T-helper 22 cell (primary cell): ENCODE results near the gene RAPSN.

Source experiments
- DNase-seq: peaks from one replicate; pipeline ENCODE4 v3.0.0-alpha.2; 2020; ENCODE audit warnings: low read depth

Gene RAPSN

DNA sequence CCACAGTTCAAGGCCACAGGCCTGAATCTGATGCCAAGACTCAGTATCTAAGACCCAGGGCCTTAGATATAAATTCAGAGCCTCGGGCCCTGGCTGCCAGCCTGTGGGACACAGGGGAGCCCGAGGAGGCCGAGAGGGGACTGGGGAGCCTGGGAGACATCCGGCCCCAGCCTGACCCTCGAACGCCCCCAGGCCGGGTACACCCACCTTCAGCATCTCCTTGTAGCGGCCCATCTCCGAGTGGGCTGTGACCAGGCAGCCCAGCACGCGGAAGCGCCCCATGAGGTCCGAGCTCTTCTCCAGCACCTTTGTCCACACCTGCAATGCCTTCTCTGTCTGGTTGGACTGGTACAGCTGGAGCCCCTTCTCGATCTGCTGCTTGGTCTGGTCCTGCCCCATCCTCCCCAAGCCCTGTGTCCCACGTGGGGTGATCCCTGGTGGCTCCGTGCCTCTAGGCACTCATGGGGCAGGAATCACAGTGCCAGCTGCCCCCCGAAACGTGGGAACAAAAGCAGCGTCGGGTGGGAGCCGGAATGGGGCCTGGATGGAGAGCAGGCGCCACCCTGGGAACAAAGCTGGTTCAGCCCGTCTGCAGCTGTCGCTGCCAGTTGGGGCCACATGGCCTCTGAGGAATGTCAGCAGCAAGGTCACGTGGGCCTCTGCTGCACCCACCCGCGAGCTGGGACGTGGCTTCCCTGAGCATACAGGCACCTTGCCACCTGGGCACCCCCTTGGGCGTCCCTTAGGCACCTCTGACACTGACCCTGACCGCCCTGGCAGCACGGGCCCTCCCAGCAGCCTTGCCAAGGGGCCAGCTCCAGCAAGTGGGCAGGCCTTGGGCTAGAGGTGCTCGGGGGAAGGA is at the start of gene RAPSN:
Gene RAPSN, minus strand, starts transcription at position 571 of the 862 bp plus-strand sequence. Its CDS starts 172 bp downstream, at position 399.
- DNase-seq, result no peak

DNA sequence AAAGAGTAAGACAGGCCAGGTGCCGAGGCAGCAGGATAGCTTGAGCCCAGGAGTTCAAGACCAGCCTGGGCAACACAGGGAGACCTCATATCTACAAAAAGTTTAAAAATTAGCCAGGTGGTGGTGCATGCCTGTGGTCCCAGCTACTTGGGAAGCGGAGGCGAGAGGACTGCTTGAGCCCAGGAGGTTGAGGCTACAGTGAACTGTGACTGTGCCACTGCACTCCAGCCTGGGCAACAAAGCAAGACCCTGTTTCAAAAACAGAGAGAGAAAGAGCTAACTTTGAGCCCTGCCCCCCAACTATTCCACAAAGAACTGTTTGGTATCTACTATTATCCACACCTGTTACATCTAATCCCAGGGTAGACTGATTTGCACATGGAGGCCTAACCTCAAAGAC is 49.2 kb upstream of the RAPSN start:
- DNase-seq, result no peak

DNA sequence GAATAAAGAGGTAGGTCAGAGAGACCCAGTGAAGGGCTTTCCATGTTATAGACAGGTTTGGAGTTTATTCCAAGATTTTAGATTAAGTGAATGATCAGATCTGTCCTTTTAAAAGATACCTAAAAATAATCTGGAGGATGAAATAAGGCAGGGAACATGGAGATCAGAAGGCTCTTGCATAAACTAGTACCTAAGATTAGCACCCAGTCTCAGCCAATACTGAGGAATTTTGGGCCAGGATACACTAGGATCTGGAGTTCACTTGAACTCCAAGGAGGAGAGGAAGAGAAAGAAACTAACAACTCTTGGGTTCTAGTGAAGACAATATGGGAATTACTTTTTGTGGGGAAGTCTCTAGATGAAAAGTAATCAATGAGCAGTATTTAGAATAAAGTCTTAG is 47.9 kb upstream of the RAPSN start:
- DNase-seq, result no peak

DNA sequence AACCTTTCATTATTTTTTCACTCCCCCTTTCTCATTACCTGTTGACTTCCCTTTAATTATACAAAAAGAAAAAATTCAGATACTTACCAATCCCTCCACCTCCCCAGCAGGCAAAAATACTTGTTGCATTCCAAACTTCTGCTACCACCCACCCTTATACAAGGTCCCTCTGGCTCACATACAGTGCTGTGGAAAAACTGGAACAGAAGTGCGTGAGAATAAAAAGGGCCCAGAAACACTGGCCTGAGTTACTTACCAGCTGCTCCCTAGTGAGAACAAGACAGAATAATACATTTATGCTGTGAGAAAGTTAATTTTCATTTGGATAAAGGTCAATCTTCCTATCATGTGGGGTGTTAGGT is 46.9 kb upstream of the RAPSN start:
- DNase-seq, result no peak

DNA sequence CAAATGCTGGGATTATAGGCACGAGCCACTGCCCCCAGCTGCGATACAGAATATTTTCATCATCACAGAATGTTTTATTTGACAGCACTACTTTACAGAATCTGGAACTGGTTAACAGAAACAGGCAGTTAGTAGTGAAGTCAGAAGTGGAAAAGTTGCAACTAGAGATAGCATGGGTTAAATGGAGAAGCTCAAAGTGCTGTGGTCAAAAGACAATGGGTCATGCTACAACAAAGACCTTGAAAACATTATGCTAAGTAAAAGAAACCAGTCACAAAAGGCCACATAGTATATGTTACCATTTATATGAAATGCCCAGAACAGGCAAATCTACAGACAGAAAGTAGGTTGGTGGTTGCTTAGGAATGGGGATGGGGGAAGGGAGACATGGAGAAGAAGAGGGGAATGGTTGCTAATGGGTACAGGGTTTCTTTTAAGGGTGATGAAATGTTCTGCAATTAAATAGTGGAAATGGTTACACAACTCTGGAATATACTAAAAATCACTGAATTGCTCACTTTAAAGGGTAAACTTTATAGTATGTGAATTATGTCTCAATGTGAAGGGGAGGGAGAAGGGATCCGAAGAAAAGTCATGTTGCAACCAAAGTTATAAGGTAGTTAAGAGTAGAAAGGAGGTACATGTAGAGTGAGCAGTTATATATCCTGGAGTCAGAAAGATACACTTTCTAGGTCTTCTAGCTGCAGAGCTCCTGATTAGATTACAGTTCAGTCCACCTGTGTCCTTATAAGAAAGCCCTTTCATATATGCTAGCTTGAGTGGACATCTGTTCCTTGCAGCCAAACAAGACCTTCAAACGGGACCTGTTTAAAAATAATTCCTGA is 46.3 kb upstream of the RAPSN start:
- DNase-seq, result no peak

DNA sequence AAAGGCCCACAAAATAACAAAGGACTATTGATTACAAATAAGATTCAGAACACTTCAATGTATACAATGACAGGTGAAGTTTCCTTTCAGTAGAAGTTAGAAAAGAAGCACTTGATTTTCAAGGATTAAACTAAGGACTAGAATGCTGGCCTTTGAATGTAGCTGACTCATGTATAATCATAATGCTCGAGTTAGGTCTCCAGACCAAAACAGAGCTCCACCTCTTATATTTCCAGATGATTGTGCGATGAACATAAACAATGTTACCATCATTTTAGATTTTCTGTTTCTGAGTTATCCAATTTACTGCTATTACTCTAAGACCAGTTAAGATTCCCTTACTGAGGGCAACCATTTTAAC is 40.4 kb upstream of the RAPSN start:
- DNase-seq, result no peak

DNA sequence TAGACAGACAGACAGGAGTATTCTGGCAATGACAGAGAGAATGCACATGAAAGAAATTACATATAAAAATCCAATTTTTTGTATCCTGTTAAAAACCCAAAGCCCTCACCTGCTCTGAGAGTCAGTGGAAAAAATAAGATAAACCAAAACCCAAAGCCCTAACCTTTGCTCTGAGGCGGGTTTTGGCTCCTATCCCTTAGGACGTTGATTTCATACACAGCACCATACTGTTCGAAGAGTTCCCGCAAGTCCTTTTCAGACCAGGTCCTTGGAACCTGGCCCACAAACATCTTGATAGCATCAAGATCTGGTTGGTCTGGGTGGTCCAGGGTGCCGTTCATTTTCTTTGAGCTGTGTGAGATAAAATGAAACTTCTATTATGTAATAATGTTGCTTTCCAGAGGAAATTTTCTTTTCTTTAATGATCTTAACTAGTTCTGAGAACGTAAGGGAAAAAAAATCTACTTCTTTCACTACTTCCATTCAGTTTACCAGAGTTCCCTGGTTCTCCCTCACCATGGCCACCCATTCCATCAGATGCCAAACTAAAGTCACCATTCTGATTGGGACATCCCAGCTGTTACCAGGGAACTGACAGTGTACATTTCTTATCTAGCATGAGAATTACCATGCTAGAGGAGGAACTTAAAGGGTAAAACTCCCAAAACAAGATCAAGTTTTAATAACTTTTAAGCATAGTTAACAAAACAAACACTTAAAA is 39.9 kb upstream of the RAPSN start:
- no peak for DNase-seq

DNA sequence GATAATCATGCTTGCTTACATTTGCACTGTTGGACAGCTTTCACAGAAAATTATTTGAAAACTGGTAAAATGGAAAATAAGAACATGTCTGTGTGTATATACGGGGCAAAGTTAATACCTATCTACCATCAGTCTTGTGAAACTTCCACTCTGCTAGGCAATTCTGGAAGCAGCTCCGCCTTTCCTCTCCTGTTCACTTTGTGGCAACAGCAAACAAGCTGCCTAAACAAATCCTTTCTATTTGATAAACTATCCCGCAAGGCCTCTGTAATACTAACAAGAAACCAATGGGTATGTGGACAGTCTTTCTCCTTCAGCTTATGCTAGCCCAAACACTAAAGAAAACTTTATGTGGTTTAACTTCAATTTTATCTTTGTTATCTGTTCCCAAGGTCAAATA is 39.2 kb upstream of the RAPSN start:
- no peak for DNase-seq

DNA sequence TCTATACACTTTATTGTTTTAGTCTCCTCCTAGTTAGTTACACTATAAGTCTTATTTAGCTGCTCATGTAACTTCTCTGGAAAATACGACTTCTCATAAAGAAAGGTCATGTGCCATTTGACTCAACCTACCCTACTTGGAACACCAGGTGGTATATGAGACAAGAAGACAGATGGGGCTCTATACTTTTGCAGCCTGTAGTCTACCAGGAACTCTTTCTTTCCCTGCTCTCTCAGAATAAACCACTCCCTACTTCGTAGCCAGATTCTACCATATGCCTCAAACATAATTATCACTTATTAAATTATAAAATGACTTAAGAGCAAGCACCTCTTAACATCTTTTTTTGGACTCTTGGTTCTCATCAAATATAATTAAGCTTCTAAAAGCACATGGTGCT is 38.5 kb upstream of the RAPSN start:
- no peak for DNase-seq

DNA sequence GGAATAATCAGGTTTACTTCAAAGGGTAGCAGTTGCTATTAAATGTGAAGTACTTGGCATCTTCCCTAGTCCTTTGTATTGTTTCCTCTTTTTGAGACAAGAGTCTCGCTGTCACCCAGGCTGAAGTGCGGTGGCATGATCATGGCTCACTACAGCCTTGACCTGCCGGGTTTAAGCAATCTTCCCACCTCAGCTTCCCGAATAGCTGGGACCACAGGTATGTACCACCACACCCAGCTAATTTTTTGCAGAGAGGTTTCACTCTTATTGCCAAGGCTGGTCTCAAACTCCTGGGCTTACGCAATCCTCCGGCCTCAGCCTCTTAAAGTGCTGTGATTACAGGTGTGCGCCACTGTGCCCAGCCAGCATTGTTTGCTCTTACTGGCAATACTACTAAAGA is 36.2 kb upstream of the RAPSN start:
- DNase-seq, result no peak

DNA sequence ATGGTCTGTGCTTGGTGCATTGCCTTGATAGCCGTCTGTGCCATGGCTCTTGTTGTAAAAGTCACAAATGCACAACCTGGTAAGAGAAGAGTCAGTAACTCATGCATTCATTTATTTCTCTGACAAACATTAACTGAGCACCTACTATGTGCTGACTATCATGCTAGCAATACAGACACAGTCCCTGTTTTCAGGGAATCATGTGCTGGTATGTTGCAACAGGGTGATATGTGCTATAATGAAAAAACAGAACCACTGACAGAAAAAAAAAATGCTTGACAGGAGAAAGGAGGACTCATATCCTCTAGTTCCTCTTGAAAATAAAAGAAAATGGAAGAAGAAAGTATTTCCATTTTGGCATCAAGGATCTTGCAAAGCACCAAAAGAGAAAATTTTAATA is 34.5 kb upstream of the RAPSN start:
- no peak for DNase-seq

DNA sequence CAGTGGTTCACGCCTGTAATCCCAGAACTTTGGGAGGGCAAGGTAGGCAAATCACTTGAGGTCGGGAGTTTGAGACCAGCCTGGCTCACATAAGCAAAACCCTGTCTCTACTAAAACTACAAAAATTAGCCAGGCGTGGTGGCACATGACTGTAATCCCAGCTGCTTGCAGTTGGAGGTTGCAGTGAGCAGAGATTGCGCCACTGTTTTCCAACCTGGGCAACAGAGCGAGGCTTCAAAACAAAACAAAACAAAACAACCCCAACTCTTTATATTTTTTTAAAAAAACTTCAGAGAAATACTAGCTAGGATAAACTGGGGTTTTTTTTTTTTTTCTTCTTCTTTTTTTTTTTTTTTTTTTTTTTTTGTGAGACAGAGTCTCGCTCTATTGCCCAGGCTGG is 31.8 kb upstream of the RAPSN start:
- DNase-seq, result no peak

DNA sequence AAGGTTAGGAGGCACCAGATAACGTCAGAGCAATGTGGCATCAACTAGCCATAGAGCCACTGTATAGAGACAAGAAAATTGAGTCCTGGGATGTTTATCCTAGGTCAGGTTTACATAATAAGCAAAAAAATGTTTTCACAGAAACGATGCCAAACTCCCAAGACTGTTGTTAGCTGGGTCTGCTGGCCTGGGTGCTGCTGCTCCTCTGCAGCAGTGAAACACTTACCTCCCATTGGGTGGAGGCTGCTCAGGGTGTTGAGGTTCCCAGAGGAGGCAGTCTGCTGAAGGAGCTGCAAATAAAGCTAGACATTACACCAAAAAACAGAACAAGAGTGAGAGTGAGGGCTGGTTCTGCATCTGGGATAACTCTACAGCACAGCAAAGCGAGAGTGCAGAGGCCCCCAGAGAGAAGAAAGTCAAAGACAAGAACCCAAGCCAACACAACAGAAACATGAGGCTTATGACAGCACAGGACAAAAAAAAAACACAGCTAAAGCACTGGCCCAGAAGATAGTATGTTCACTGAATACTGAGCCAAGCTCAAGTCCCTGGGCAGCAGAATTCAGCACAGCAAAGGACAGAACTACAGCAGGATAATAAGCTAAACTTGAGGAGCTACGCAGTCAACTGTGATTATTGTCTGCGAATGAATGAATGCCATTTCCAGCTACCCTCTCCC is 29.9 kb upstream of the RAPSN start:
- DNase-seq, result no peak

DNA sequence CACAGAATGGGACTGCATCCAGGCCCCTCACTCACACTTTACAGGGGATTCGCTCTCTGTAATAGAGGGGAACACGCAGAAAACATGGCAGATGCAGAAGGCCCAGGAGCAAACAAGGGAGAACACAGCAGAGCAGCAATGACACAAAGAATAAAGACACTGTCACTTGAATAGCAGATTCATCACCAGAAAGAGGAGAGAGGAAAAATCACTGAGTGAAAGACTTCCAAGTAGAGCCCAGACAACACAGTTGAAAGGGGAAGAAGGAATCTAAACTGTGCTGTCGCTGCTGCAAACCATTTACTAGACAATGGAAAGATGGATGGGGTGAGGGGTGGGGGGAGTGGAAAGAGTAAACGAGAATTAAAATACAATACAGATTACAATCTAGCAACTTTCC is 28.8 kb upstream of the RAPSN start:
- no peak for DNase-seq

DNA sequence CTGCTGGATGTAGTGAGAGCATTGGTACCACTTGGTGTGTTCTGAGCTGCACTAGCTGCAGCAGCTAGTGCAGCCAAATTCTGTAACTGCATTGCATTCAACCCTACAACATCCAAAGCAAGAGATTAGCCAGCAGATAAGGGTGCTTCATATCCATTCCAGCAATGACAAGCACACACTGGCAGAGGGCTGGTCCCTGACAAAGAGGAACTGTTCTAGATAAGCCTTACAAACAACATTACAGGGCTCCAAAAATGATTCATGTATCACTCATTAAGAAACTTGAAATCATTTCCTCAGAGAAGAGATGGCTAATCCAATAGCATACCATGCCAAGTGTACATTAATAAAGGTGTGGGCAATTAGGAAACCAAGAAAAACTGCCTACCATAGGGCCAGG is 28.4 kb upstream of the RAPSN start:
- DNase-seq, result no peak

DNA sequence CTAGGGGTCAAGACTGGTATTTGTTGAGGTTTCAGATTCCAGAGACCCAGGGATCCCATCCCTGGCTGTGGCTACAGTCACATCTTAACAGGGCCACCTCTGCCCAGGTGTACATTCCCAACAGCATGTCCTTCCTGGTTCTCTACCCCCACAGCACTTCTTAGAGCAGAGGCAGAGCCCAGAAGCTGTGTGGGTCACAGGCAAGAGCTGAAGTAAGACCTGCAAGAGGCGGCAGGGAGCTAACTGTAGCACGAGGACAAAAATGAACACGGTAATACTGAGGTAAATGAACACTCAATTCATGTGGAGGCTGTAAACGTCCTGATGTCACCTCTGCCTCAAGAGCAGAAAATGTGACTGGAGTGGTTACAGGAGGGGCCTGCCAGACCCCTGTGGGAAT is 21.7 kb upstream of the RAPSN start:
- no peak for DNase-seq

DNA sequence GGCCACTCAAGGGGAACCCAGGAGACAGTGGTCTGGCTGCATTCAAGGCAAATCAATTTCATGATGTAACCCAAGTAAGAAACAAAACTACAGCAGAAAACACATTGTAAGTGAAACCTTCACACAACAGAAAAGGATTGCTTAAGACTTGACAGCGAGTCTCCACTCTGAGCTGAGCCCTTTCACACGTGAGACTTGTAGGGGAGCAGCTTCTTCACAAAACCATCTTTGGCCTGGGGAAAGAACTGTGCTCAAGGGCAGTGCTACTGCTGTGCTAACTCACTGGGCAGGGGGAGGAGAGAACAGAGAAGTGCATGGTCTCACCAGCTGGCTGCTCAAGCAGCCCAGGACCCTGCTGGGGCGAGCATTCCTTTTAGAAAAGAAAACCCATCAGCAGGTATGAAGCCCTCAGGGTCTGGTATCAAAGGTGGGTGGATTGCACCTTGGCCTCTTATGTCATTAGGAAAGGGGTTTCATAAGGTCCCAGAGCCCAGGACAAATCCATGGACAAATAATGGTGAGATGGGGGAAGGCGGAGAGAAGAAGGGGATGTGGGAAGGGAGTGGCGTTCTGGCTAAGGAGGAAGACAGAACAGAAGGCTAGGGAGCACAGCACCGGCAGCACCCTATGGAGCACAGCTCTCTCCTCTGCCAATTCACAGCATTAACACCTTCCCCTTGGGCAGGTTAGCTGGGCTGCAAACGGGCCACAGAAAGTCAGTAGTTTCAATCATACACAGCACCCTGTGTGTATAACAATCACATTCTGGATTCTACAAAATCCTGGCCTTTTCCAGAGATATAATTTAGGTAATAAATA is 20.6 kb upstream of the RAPSN start:
- no peak for DNase-seq

DNA sequence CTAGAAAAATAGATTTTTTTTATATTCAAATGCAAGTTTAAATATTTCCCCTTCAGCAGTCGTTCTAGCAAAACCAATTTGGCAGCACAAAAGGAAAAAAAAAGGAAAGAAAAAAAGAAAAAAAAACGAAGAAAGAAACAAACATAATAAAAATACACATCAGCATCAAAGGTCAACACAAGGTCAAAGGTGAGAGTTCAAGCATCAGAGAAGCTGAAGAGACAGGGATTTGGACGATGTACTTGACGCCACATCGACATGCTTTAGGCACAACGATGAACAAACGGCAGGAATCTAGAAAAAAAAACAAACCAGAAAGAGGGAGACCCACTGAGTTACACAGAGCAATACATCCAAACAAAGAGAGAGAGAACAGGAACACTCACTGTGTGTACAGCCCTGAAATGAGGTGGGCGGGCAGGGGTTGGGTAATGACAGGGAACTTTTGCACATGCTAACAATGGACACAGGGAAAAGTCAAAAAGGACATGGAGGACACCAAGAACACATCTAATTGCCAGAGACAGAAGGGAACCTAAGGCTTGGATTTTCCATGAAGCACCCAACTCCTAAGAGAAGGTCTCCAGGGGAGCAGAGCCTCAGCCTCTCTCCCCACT is 19.8 kb upstream of the RAPSN start:
- no peak for DNase-seq

DNA sequence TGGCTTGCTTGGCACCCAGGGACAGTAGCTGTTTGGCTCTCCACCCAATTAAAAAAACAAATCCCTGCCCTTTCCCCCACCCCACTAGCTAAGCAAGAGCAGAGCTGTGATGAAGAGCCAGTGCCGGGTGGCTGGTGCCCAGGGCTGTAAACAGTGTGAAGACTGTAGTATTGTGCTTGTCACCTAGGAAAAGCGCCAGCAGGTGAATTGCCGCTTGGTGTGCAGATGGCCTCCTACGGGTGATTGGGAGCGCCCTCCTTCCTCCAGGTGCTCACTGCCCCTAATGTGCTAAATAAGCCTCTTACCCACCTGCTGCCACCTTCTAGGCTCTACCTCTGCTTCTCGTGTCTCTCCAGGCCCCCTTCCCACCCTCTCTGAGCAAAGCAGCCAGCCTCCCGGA is 18.4 kb upstream of the RAPSN start:
- no peak for DNase-seq

DNA sequence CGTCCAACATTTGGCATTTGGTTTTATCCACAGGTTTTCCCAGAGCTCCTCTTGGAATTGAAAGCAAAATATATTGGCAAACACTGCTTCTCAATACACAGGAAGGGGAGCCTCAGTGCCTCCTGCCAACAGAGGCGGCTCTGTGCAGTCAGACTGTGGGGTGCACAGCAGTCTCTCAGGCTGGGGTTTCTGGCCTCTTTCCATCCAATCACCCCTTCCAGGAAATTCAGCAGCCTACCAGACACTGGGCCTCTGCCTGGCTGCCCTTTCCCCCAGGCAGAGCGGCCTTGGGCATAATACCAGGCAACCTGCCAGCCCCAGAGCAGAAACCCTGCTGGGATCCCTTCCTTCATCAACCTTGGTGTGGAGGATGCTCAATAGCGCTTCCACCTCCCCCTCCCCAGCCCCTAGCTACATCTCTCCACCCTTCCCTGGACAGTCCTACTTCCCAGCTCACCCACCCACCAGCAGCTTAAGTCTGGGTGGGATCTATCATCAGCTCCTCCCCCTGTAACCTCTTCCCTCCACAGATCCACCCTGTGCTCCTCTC is 17.8 kb upstream of the RAPSN start:
- no peak for DNase-seq

DNA sequence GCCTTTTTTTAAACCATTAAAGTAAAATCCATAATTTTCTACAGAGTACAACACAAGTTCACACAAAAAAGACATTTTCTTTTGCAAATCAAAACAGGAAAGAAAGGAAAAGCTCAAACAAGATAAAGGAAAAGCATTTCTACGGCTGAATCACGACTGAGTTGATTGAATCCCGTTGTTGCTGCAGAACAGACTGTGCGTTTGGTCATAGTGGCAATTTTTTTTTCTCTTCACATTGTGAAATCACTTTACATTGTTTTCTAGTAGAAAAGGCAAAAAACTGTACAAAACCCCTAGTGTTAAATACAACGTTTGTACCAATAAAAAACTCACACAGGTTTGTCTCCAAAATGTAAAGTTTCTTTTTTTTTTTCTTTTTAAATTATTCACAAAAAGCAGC is 17.3 kb upstream of the RAPSN start:
- no peak for DNase-seq
